HG02610 (cell line): ENCODE measurements around the gene GNAO1.

Experiments
- ATAC-seq: cut with Tn5 transposase; IDR thresholded peaks from one replicate; pipeline ENCODE4 v1.9.1; 2021; ENCODE audit warnings: mild to moderate bottlenecking, moderate library complexity; ENCODE audit not compliant: unreplicated experiment

GNAO1 gene

DNA sequence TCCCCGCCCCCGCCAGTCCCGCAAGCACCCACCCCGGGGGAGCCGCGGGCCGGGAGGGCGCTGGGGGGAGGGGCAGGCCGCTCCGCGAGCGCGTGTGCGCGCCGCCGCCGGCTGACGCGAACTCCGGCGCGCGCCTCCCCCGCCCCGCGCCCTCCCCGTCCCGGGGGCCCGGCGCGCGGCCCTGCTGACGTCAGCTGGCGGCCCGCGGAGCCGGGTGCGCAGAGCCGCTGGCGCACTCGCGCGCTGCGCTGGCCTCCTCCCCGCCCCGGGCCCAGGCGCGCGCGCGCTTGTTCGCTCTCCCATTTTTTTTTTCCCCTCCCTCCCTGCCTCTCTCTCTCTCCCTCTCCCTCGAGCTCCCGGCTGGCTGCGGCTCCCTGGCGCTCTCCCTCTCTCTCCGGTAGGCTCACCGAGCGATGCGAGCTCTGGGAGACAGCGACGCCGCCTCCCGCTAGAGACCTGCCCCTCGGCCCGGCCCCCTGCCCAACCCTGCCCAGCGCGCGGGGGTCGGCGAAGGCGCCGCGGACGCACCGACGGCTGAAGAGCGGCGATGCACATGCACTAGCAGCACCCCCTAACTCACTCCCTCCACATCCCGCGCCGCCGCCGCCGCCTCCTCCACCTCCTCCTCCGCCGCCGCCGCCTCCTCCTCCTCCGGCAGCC is at the start of gene GNAO1:
Gene GNAO1, plus strand, starts transcription at position 334 of the 660 bp plus-strand sequence. CDS start 747 bp downstream, outside the sequence.
- ATAC-seq, result no peak

DNA sequence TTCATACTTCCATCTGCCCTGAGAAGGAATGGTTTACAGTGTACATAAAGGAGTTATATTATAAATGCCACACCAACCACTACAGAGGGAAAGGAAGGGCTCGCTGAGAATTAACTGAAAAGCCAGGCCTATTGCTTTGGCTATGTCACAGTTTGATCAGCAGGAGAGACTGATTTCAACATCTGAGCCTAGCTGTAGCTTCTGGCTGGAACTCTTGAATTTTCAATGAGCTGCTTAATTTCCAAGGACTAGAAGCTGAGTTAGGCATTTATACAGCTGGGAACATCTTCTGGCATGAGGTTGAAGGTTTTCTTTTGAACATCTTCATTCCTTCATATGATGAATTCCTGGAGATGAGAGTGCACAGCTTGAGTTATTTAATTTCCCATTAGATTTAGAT is 47.6 kb upstream of the GNAO1 start:
- ATAC-seq, result no peak

DNA sequence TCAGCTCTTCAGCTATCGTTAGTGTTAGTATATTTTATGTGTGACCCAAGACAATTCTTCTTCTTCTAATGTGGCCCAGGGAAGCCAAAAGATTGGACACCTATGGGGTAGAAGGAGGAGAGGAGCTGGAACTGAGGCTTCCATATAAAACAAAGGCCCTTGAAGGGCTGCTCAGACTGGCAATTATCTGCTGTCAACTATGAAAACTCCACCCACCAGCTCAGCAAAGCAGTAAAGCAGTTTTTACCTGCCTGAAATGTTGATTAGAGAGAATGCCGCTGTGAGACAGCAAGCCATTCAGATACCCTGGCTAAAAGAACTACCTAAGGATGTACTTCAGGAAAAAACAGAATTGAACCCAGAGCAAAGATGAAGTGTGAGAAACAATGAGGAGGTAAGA is 45.9 kb upstream of the GNAO1 start:
- ATAC-seq, result no peak

DNA sequence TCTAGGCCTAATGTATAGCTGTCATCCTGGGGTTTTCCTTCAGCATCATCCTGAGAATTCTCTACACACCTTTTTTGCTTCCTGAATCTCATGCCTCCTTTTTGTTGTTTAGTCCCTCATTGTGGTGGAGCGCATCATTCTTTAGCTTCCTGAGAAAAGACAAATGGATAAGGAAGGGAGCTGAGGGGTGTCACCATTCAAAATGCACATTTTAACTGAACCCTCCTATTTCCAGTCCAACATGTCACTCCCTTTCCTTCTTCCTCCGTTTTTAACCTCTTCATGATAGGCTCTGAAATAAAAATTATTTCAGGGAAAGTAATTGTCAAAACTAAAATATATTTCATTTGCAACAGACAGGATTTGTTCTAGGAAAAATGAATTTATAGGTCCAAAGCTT is 39.7 kb upstream of the GNAO1 start:
- ATAC-seq, result no peak

DNA sequence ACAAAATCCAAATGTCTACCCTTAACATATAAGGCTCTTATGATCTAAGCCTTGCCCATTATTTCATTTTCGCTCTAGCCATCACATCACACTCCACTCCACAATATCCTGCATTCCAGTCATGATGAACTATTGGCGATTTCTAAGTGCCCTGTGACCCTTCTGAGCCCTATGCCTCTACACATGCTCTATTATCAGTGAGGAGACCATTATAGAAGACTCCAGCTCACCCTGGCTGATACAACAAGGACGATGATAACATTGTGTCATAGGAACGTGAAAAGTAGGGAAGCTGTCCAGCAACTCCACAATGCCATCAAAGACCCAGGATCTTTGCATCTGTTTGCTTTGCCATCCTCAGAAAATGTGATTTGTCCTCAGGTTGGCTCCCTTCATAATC is 29.6 kb upstream of the GNAO1 start:
- no peak for ATAC-seq

DNA sequence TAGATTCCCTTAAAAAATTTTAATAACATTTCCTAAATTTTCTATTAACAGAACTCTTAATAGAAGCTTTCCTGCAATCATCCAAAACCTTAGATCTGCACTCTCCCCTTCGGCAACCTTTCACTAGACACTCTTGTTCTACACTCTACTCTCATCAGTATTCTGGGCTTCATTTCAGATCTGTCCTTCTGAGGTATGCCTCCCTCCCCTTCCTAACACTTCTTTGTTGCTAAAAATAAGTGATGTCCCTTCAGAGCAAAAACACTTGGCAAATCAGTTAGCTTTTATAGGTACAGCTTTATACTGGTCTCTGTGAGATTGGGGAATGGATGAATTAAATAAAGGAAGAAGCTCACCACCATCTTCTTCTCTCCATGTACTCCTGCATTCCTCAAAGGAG is 28.2 kb upstream of the GNAO1 start:
- no peak for ATAC-seq

DNA sequence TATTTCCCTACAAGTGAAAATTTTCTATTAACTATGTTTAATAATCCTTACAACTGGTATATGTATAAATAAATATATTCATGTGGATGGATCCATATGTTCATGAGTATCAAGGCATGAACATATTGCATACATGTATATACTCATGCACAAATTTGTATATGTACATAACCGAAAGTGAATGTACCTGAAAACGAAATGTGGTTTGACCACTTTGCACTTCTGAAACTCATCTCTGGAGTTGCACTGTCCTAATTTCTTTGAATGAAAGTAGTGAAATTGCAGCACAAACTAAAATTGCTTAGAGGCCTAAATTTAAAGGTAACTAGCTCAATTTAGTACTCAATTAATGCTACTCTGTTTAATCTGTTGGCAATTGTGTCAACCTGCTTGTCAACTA is 27.4 kb upstream of the GNAO1 start:
- peak; percentile 65 for ATAC-seq

DNA sequence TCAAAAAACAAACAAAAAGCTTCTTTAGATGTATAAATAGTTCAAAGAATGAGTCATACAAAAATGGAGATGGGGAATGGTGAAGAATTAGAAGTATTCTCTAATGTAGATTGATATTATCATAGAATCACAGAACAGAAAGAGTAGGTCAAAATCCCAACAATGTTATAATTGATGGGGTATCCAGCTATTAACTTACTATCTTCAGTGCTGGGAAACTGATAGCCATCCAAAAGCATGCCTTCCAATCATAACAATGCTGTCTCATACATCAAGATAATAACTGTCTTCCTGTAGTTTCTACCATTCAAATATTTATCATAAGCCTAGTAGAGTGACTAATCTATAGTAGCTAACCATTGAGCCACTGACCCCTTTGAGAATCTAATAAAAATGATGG is 26.7 kb upstream of the GNAO1 start:
- no peak for ATAC-seq

DNA sequence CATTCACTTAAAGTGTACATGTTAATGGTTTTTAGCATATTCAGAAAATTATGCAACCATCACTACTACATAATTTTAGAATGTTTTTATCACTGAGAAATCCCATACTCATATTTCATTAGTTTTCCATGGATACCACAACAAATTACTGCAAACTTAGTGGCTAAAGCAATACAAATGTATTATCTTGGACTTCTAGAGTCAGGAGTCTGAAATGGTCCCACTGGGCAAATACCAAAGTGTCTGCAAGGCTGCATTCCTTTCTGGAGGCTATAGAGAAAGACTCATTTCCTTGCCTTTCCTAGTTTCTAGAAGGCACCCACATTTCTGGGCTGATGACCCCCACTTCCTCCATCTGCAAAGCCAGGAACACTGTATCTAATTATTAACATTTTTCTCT is 16.9 kb upstream of the GNAO1 start:
- no peak for ATAC-seq

DNA sequence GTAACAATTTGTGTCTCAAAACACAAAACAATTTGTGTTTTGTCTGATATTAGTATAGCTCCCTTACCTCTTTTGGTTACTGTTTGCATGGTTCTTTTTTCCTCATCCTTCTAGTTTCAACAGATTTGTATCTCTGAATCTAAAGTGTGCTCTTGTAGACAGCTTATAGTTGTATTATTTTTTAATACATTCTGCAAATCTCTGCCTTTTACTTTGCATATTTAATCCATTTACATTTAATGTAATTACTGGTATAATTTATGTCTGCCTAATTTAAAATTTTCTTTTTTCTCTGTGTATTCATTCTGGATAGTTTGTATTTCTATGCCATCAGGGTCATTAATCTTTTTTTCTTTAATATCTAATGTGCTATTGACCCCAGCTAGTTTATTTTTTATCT is 9.9 kb upstream of the GNAO1 start:
- ATAC-seq, result no peak

DNA sequence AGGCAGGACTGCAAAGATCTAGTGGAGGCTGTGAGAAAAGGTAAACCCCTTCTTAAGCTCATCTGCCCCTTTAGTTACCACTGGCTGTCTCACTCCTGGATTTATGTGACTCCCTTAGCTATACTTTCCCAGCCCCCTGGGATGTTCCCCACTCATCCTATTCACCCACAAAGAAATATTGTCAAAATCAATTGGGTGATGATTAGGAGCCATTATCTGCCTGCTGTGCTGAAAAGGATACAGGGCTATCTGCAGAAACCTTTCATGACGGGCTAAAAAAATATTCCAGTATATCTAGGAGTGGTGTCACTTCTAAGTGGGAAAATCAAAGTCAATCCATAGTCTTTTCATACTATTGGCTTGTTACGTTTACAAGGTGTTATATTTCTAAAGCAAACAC is 8.0 kb upstream of the GNAO1 start:
- ATAC-seq, result no peak

DNA sequence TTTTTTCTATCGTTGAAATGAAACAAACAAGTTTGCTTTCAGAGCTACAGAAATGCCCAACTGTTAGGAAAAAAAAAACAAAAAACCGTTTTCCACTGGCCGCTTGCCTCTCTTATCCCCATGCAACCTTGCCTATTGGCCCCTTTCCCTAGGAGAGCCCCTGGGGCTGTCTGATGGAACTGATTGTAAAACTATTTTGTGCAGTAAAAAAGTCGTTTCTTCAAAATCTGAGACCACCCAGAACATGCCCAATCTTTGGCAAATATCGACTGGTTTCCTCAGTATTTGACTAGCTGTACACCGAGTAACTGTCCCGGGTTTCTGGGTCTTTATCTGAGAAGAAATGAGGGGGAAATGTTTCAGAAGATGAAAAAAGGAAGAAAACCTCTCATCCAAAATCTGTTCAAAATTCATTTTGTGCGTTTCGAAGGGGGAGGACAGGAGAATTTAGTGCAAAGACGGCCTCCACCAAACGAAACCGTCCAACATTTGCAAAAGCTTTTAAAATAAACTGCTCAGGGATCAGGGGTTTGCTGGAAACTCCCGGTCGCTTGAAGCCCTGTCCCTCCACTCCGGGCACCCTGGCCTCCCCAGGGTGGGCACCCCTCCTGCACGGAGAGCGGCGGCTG is 1.1 kb upstream of the GNAO1 start:
- ATAC-seq, result no peak

DNA sequence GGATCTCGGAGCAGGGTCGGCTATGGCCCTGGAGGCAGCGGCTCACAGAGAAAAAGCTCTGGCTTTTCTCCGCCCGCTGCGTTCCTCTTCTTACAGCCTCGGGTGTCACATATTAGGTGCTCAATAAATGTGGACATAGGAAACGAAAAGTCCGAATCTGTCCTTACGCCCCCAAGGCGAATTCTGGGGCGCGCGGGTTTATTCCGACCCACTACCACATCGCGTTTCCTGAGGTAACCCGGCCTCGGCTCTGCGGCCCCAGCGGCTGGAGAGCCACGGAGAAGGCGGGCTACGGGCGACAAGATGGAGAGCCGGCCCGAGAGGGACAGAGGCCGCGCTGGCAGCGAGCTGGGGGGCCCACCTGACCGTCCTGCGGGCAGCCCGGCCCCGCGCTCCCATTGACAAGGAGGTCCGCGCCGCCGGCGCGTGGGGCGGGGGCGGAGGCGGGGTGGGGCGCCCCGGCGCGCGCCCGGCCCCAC is 573 bp upstream of the GNAO1 start:
- no peak for ATAC-seq

DNA sequence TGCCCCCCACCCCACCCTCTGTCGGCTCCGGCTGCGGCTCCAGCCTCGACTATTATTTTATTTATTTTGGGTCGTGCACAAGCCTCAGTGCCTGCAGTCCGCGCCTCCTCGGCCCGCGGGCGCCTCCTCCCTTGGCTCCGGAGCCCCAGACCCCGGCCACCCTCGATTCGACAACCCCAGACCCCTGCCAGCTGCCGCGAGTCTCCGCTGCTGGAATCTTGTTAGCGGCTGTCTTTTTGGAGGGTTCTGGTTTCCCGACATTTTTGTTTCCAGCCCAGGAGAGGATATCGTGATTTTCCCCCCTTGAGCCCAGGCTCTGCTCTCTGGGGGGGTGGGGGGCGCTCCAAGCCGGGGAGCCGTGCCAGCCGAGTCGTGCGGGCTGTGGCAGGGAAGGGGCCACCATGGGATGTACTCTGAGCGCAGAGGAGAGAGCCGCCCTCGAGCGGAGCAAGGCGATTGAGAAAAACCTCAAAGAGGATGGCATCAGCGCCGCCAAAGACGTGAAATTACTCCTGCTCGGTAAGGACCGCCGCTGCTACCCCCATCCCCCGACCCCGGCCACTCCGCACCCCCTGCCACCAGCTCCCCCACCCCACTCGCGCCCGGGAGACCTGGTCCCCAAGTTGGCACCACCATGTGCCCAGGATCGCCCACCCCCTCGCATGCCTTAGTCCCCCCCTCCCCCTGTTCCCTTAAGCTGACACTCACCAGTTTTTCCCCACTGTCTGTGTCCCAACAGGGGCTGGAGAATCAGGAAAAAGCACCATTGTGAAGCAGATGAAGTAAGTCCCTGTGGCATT is 746 bp downstream of the GNAO1 start:
- ATAC-seq, result no peak

DNA sequence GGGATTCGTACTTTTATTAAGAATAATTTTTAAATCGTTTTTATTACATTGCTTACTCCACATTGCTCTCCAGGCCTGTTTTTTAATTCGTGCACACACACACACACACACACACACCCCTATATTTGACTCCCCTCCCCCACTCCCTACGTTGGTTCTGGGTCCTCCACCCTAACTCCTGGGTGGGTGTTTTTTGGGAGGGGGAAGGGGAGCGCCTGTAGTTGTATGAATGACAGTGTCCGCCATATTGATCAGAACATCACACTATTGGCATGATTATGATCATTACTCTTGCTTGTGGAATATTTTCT is 1.3 kb downstream of the GNAO1 start:
- ATAC-seq, result no peak

DNA sequence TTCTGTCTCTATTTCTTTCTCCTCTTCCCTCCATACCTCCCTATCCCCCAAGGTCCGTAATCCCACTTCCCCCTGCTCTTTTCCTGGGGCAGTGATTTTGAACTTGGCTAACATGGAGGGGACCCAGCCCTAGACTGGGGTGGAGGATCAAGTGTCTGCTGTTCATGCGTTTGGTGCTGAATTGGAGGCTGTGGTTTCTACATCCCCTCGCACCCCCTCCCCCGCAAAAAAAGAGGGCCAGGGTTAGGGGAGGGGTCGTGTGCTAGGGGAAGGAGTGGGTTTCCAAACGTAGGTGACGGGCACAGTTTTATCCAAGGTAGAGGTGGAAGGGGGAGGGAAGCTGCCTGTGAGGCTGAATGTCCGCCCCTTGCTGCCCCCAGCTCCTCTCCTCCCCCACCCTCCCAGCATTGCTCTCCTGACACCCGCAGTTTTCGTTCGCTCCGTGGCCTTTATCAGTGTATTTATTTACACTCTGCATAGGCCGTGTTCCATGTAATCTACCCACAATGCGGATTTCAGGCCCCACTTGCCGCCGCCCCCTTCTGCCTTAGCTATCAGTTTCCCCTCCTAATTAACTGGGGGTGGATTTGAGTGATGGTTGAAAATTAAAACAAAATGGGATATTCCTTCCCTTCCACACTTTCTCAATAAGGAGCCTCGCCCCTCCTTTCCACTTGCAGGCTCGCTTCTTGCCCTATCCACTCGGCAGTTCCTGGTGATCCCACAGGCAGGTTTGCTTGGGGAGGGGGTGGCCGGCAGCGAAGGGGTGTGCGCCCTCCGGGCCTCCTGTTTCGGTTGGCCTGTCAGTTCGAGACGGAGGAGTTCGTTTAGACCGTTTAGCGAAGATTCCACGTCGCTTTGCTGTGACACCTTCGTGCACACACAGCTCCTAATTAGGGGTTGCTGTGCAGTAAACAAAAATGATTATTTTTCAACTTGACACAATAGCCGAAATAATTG is 2.0 kb downstream of the GNAO1 start:
- ATAC-seq, result no peak

DNA sequence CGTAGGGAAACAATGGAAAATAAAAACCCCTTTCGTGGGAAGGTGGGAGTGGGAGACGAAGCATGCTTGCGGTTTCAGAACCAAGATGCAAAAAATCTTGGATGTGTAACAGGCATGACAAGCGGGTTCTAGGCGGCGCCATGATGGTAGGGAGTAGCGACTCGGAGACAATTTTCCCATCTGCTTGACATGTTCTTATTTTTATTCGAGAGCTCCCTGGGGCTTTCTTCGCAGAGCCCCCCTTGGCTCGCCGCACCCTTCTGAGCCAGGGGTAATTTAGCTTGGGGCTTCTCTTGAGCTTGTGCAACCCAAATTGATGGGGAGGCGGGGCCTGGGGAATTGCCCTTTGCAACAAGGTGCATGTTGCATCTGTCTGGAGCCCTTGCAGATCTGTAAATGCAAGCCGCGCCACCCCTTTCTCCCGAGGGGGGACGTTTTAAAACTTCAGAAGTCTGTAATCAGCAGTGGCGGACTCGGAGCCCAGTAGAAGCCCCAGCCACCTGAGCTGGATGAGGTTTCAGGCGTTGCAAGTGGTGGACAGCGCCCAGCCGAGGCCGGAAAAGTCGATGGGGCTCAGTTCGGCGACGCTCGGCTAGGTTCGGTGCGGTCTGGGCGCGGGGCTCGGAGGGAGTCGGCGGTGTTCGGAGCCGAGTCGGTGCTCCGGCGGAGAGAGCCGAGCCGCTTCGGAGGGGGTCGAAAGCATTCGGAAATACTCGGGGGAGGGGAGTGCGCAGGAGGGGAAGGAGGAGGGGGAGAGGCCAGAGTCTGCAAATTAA is 2.9 kb downstream of the GNAO1 start:
- no peak for ATAC-seq

DNA sequence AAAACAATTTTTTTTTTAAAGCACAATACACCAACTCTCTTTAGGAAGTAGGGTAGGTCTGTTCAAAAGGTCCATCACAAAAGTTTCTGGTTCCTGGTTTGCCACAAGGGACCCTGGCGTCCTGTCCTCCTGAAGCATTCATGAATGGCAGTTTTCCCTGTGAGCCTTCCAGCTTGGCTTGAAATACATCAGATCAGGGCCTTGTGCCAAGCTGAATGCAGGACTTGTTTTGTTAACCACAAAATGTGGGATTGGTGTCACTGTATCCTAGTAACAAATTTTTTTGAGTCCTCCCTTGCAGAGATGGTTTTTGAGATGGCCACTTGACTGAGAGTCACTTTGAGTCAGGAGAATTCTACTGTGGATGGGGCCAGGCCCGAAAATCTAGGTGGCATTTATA is 3.9 kb downstream of the GNAO1 start:
- no peak for ATAC-seq

DNA sequence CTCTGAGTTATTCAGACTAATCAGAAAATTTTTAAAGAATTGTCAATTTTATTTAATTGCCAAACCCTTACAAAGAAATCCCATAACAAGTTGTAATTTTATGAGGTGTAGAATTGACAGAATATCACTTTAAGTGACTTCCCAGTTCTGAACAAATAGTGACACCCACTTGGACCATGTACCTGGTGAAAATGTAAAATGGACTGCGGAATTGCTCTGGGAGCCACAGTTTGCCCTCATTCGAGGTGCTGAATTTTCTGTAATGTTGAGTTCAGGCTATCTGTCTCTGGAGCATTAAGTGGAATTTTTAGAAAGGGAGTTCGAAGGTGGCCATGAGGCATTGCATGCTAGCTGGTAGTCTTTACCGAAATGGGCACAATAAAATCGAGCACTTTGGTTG is 5.1 kb downstream of the GNAO1 start:
- ATAC-seq, result no peak
